ENCODE data around the gene IL4R. TPM values are rescaled to one million over a fixed set of nuclear protein-coding genes. Genes with fewer than 3 reads are reported as not detected.

The IL4R gene
- total RNA-seq, 2 donors from 2014 or later = 30.6 to 31.6 TPM

GRCh38 chr16:27370318-27370717, 56.5 kb downstream of the IL4R start:
- Mint-ChIP-seq H3K4me1 (no peaks in the 10 kb centered on the region), H3K9me3 (no peaks in the 10 kb centered on the region), H3K27ac (no peak overlapping the region), H3K4me3 (no peak overlapping the region), H3K36me3 (ENCODE audit: low read depth) (no peaks in the 10 kb centered on the region), H3K27me3 (ENCODE audit: insufficient read depth) (no peaks in the 10 kb centered on the region)
- H3K4me3 ChIP-seq (ENCODE audit: low read length) = no peak overlapping the region
- no peak for TF ChIP-seq CTCF (conservative IDR thresholded peaks at IDR 0.05)
- H3K27me3 ChIP-seq (ENCODE audit: control insufficient read depth, insufficient read depth, low read length, poor library complexity, severe bottlenecking) = no peaks in the 10 kb centered on the region
- no peak overlapping the region for H3K9ac ChIP-seq (ENCODE audit: extremely low read depth, low read length, poor library complexity, severe bottlenecking)
- no peak for DNase-seq
- no peaks in the 10 kb centered on the region for H3K4me1 ChIP-seq (ENCODE audit: control insufficient read depth, insufficient read depth, low read length)
- no peaks in the 10 kb centered on the region for H3K9me3 ChIP-seq (ENCODE audit: control insufficient read depth, low read length)
- no peak overlapping the region for H3K27ac ChIP-seq (ENCODE audit: low read depth, low read length)
- H3K36me3 ChIP-seq (ENCODE audit: control insufficient read depth, insufficient read depth, low read length) = no peaks in the 10 kb centered on the region

GRCh38 chr16:27373312-27373711, 59.5 kb downstream of the IL4R start:
- no peaks in the 10 kb centered on the region for H3K36me3 Mint-ChIP-seq (ENCODE audit: low read depth)
- peak; percentile 15 for DNase-seq
- no peaks in the 10 kb centered on the region for H3K36me3 ChIP-seq (ENCODE audit: control insufficient read depth, insufficient read depth, low read length)
- H3K9ac ChIP-seq (ENCODE audit: extremely low read depth, low read length, poor library complexity, severe bottlenecking) = no peak overlapping the region
- WGBS, 2 experiments (ENCODE audit: insufficient coverage in 1 of 2, insufficient read length in 1 of 2) = 100% methylated on average over 1 to 2 of the region's 3 CpGs
- H3K9me3 Mint-ChIP-seq = no peaks in the 10 kb centered on the region
- H3K4me3 Mint-ChIP-seq = no peak overlapping the region
- H3K27ac ChIP-seq (ENCODE audit: low read depth, low read length) = no peak overlapping the region
- no peaks in the 10 kb centered on the region for H3K4me1 ChIP-seq (ENCODE audit: control insufficient read depth, insufficient read depth, low read length)
- H3K27ac Mint-ChIP-seq = no peak overlapping the region
- no peak for TF ChIP-seq CTCF (conservative IDR thresholded peaks at IDR 0.05)
- no peaks in the 10 kb centered on the region for H3K4me1 Mint-ChIP-seq
- no peaks in the 10 kb centered on the region for H3K9me3 ChIP-seq (ENCODE audit: control insufficient read depth, low read length)
- no peaks in the 10 kb centered on the region for H3K27me3 Mint-ChIP-seq (ENCODE audit: insufficient read depth)
- no peaks in the 10 kb centered on the region for H3K27me3 ChIP-seq (ENCODE audit: control insufficient read depth, insufficient read depth, low read length, poor library complexity, severe bottlenecking)
- no peak overlapping the region for H3K4me3 ChIP-seq (ENCODE audit: low read length)

GRCh38 chr16:27374221-27374803, 60.5 kb downstream of the IL4R start:
- Mint-ChIP-seq H3K36me3 (ENCODE audit: low read depth) (no peaks in the 10 kb centered on the region), H3K4me3 (no peak overlapping the region), H3K27me3 (ENCODE audit: insufficient read depth) (no peaks in the 10 kb centered on the region), H3K4me1 (no peaks in the 10 kb centered on the region), H3K27ac (no peak overlapping the region), H3K9me3 (no peaks in the 10 kb centered on the region)
- no peak for TF ChIP-seq CTCF (conservative IDR thresholded peaks at IDR 0.05)
- Histone ChIP-seq H3K27me3 (ENCODE audit: control insufficient read depth, insufficient read depth, low read length, poor library complexity, severe bottlenecking) (no peaks in the 10 kb centered on the region), H3K9ac (ENCODE audit: extremely low read depth, low read length, poor library complexity, severe bottlenecking) (no peak overlapping the region), H3K4me1 (ENCODE audit: control insufficient read depth, insufficient read depth, low read length) (no peaks in the 10 kb centered on the region), H3K9me3 (ENCODE audit: control insufficient read depth, low read length) (no peaks in the 10 kb centered on the region), H3K4me3 (ENCODE audit: low read length) (no peak overlapping the region), H3K36me3 (ENCODE audit: control insufficient read depth, insufficient read depth, low read length) (no peaks in the 10 kb centered on the region), H3K27ac (ENCODE audit: low read depth, low read length) (no peak overlapping the region)
- DNase-seq = peak; percentile 27
- WGBS, 2 experiments (ENCODE audit: insufficient coverage in 1 of 2, insufficient read length in 1 of 2) = 95 to 96% methylated on average over 5 to 8 of the region's 8 CpGs

Measured in endodermal cell (in vitro differentiated cells).